Left lung (tissue), 10 donors: Measurements from ENCODE around the gene ATP8A2. TPM values are rescaled to one million over a fixed set of nuclear protein-coding genes. Genes with fewer than 3 reads are reported as not detected.
"Not testable (repeated sequence)": the region's sequence is repeated elsewhere in the genome, so short reads cannot be mapped to it uniquely, and the experiment has no call there.

Experiments used
- ATAC-seq: fragments of 200-7000 bp; cut with Tn5 transposase; one replicate; pipeline ENCODE4 v1.9.1; 2020; ENCODE audit warnings: moderate library complexity
- DNase-seq, 4 donors: peaks; one replicate each; pipeline ENCODE4 v3.0.0-alpha.2; 2013 to 2020
- H3K27ac ChIP-seq, 2 donors: fragments of 200-600 bp; sonication (generic) in 1 of 2; one replicate each; pipeline versions ENCODE4 v1.5.0 to v1.8.0; 2020 to 2021
- H3K27me3 ChIP-seq, 2 donors: fragments of 200-600 bp; sonication (generic) in 1 of 2; one replicate each; pipeline versions ENCODE4 v1.5.0 to v1.8.0; 2020 to 2021
- H3K36me3 ChIP-seq, 2 donors: fragments of 200-600 bp; sonication (generic) in 1 of 2; one replicate each; pipeline versions ENCODE4 v1.5.0 to v1.8.0; 2020 to 2021
- H3K4me1 ChIP-seq, 2 donors: fragments of 200-600 bp; one replicate each; pipeline ENCODE4 v1.8.0; 2021
- H3K4me3 ChIP-seq, 2 donors: fragments of 200-600 bp; sonication (generic) in 1 of 2; one replicate each; pipeline versions ENCODE4 v1.5.0 to v1.8.0; 2020 to 2021; ENCODE audit warnings: mild to moderate bottlenecking in 1 of 2
- H3K9me3 ChIP-seq, 2 donors: fragments of 200-600 bp; sonication (generic) in 1 of 2; one replicate each; pipeline versions ENCODE4 v1.5.0 to v1.8.0; 2020 to 2021
- intact Hi-C, 2 donors: fragments of 100-400 bp; cut with DNase I; formaldehyde crosslinking; loops; one replicate each; pipeline versions ENCODE4 v1.11.2 to v1.14.2; 2022
- polyA plus RNA-seq, 6 donors: library from polyadenylated mRNA; unstranded; fragments of 120-200 nt; gene quantifications; one replicate each; pipeline ENCODE4 v1.2.1, GENCODE V29; 2013; ENCODE audit not compliant: insufficient read length in 6 of 6
- total RNA-seq, 2 donors: library from RNA; stranded (reverse); fragmentation: NEBNext Ultra II Directional; extraction: Animal tissue kit (Norgen Biotek cat#: 25700); gene quantifications; one replicate each; pipeline ENCODE4 v1.2.1, GENCODE V29; 2021
- TF ChIP-seq, protein P1 (sequence below), 2 donors: fragments of 200-600 bp; sonication (generic) in 1 of 2; IDR thresholded peaks; one replicate each; pipeline versions ENCODE4 v1.5.0 to v1.8.0; 2021; ENCODE audit warnings: antibody characterized with exemption in 2 of 2
- donor health status: DM: no; HTN: yes; CAD: no.
- donor health status: DM: no; HTN: no; CAD: no.

Gene ATP8A2
- total and polyA plus RNA-seq, 8 donors, result 1.1 to 13.4 (median 9.6) TPM

DNA sequence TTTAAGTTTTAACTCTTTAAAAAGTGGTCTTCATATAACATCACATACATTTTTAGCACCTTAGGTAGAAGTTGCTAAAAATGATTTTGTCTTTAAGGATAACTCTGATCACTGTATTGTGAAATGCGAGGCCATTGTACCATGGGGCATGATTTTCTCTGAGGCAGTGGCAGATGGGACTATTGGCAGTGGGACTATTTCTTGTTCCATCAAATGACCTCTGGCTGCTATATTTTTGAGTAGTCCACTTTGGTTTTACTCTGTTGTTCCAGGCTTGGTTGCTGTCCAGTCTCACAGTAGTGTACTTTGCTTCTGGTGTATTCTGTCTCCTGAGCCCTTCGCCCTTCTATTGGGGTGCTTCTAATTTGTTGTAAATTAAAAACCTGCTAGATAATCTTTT is 156.5 kb downstream of the ATP8A2 start:
- TF ChIP-seq, protein P1, sequence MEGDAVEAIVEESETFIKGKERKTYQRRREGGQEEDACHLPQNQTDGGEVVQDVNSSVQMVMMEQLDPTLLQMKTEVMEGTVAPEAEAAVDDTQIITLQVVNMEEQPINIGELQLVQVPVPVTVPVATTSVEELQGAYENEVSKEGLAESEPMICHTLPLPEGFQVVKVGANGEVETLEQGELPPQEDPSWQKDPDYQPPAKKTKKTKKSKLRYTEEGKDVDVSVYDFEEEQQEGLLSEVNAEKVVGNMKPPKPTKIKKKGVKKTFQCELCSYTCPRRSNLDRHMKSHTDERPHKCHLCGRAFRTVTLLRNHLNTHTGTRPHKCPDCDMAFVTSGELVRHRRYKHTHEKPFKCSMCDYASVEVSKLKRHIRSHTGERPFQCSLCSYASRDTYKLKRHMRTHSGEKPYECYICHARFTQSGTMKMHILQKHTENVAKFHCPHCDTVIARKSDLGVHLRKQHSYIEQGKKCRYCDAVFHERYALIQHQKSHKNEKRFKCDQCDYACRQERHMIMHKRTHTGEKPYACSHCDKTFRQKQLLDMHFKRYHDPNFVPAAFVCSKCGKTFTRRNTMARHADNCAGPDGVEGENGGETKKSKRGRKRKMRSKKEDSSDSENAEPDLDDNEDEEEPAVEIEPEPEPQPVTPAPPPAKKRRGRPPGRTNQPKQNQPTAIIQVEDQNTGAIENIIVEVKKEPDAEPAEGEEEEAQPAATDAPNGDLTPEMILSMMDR (IDR thresholded peaks at IDR 0.05), result no peak
- ATAC-seq, result no peak
- intact Hi-C loops, result no loop called here
- no peaks in the 10 kb centered on the region for H3K4me1 ChIP-seq
- H3K27ac ChIP-seq, result no peak overlapping the region
- DNase-seq, result no peak
- no peaks in the 10 kb centered on the region for H3K36me3 ChIP-seq
- H3K9me3 ChIP-seq, result peaks cover 0 to 25% of the 10 kb centered on the region in 2 donors
- H3K4me3 ChIP-seq, result no peak overlapping the region
- peaks cover 0 to 3% of the 10 kb centered on the region in 2 donors for H3K27me3 ChIP-seq

- no peak for ATAC-seq
- Histone ChIP-seq H3K27me3 (peaks cover 0 to 3% of the 10 kb centered on the region in 2 donors), H3K36me3 (no peaks in the 10 kb centered on the region), H3K4me3 (no peak overlapping the region), H3K4me1 (no peaks in the 10 kb centered on the region), H3K27ac (no peak overlapping the region), H3K9me3 (peaks cover 0 to 25% of the 10 kb centered on the region in 2 donors)
- no peak for DNase-seq
- TF ChIP-seq, protein P1 (IDR thresholded peaks at IDR 0.05), result no peak
- intact Hi-C loops, result no loop called here
Measured at GRCh38 chr13:25529425-25529824, 157.7 kb downstream of the ATP8A2 start.

DNA sequence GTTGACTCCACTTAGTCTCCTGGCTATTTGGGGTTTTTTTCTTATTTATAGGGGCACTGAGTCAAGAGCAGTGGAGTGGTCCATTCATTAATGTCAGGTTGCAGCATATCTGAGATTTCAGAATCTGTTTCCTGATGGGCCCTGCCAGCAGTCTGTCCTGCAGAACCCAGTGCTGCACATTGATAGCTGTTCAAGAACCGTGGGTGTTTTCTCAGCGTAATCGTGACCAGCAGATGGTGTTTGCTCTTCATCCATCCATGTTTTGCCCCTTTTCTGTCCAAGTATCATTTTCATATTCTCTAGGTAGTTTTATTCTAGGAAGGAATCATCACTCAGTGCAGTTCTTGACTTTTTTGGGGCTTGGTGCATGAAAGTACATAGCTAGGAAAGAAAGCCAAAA is 166.5 kb downstream of the ATP8A2 start:
- Histone ChIP-seq H3K4me1 (no peaks in the 10 kb centered on the region), H3K4me3 (no peak overlapping the region), H3K27me3 (no peaks in the 10 kb centered on the region), H3K27ac (no peak overlapping the region), H3K9me3 (no peaks in the 10 kb centered on the region), H3K36me3 (no peaks in the 10 kb centered on the region)
- intact Hi-C loops, result no loop called here
- ATAC-seq (no peak), DNase-seq (no peak)
- TF ChIP-seq, protein P1 (IDR thresholded peaks at IDR 0.05), result no peak

DNA sequence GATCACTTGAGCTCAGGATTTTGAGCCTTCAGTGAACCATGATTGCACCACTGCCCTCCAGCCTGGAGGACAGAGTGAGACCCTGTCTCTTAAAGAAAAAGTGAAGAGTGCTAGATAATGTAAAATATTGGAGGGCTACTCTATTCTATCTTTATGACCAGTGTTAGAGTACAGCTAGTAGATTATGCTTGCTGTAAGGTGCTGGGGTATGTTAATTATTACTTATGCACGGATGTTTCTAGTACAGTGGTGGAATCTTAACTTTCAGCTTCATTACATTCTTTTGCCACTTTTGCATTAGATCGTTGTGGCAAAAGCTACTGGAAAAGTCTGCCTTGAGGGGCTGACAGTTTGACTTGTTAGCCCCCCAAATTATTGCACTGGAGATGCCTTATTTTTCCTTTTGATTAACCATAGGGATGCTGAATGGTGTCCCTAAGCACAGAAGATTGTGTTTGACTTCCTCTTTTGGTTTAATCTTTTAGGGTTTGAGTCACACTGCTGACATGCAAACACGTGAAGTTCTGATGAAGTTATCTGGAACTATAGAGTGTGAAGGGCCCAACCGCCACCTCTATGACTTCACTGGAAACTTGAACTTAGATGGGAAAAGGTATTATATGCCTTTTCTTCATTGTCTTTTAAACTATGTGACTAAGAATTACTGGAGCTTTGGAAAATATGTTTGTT is 169.8 kb downstream of the ATP8A2 start:
- H3K27me3 ChIP-seq, result no peaks in the 10 kb centered on the region
- intact Hi-C loops, result no loop called here
- H3K4me3 ChIP-seq, result no peak overlapping the region
- no peak overlapping the region for H3K27ac ChIP-seq
- DNase-seq (no peak), ATAC-seq (no peak)
- H3K36me3 ChIP-seq, result no peaks in the 10 kb centered on the region
- no peaks in the 10 kb centered on the region for H3K4me1 ChIP-seq
- TF ChIP-seq, protein P1 (IDR thresholded peaks at IDR 0.05), result no peak
- H3K9me3 ChIP-seq, result no peaks in the 10 kb centered on the region

- H3K4me1 ChIP-seq, ATAC-seq, H3K9me3 ChIP-seq, H3K27me3 ChIP-seq, H3K27ac ChIP-seq, intact Hi-C loops, H3K4me3 ChIP-seq, H3K36me3 ChIP-seq: not testable (repeated sequence)
- DNase-seq, result peak in 1 of 4 donors; percentile 64
Measured at GRCh38 chr13:25548991-25549390, 177.2 kb downstream of the ATP8A2 start.

DNA sequence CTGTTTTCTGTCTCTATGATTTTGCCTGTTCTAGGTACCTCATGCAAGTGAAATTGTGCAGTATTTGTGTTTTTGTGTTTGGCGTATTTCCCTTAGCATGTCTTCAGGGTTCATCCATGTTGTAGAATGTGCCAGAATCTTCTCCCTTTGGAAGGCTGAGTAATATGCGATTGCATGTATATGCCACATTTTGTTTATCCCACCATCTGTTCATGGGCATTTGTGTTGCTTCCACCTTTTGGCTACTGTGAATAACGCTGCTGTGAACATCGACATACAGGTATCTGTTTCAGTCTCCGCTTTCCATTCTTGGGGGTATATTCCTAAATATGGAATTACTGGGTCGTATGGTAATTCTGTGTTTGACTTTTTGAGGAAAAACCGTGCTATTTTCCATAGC is 190.0 kb downstream of the ATP8A2 start:
- H3K9me3 ChIP-seq, result no peaks in the 10 kb centered on the region
- H3K36me3 ChIP-seq, result no peaks in the 10 kb centered on the region
- H3K27me3 ChIP-seq, result no peaks in the 10 kb centered on the region
- no peak overlapping the region for H3K27ac ChIP-seq
- no peaks in the 10 kb centered on the region for H3K4me1 ChIP-seq
- ATAC-seq (no peak), DNase-seq (no peak)
- TF ChIP-seq, protein P1 (IDR thresholded peaks at IDR 0.05), result no peak
- H3K4me3 ChIP-seq, result no peak overlapping the region
- intact Hi-C loops, result no loop called here
